GM12878 (cell line): ENCODE results near the gene DDX31. TPM values are rescaled to one million over a fixed set of nuclear protein-coding genes. Genes with fewer than 3 reads are reported as not detected.

ENCODE experiments used
- ATAC-seq: fragments of 200-7000 bp; cut with Tn5 transposase; 3 replicates; pipeline ENCODE4 v1.9.1; 2020; ENCODE audit warnings: mild to moderate bottlenecking, moderate library complexity
- BruUV-seq: library from RNA; stranded (reverse); fragments of 400-500 nt; replicated peaks from 2 replicates; lab custom pipeline; 2021; lab: Mats Ljungman, UMichigan
- CTCF ChIA-PET: fragments of 300-600 bp; sonication (Branson Sonifier 250); formaldehyde crosslinking; extraction: SDS; loops from one replicate; lab custom pipeline; 2021; ENCODE audit warnings: inconsistent platforms; lab: Yijun Ruan, JAX
- POLR2A ChIA-PET: fragments of 350-600 bp; formaldehyde crosslinking; extraction: SDS; loops from one replicate; lab custom pipeline; 2021; ENCODE audit warnings: inconsistent platforms; lab: Charles Lee
- RAD21 ChIA-PET: fragments of 300-600 bp; sonication (Branson Sonifier 250); formaldehyde crosslinking; loops from one replicate; lab custom pipeline; 2023; ENCODE audit warnings: antibody characterized with exemption; ENCODE audit not compliant: unreplicated experiment; lab: Charles Lee
- SMC1A ChIA-PET: fragments of 300-600 bp; sonication (Branson Sonifier 250); formaldehyde crosslinking; loops from one replicate; lab custom pipeline; 2023; ENCODE audit not compliant: unreplicated experiment, uncharacterized antibody; lab: Charles Lee
- DNase-seq: peaks from one replicate; pipeline ENCODE4 v3.0.0-alpha.2; 2011; ENCODE audit warnings: low read depth, low spot score
- FAIRE-seq: peaks from 3 replicates; lab custom pipeline; 2011; peaks lifted over from hg19 to GRCh38; lab: Jason Lieb, UNC
- H2AFZ ChIP-seq: 2 replicates; pipeline ENCODE4 v1.6.0; 2011; ENCODE audit warnings: low read depth, low read length, control low read depth; ENCODE audit not compliant: control insufficient read depth
- H3K27ac ChIP-seq: 2 replicates; pipeline ENCODE4 v1.5.1; 2011; ENCODE audit warnings: control low read depth; ENCODE audit not compliant: control insufficient read depth, insufficient read depth
- H3K27me3 ChIP-seq, 2 experiments: replicated peaks in 1 of 2; 2 replicates each; pipeline versions ENCODE4 v1.6.0 to v1.6.1; 2011; ENCODE audit warnings: low read length in 1 of 2; ENCODE audit not compliant: control insufficient read depth in 2 of 2, insufficient read depth in 2 of 2
- H3K36me3 ChIP-seq, 2 experiments: 2 replicates each; pipeline ENCODE4 v1.5.1; 2011; ENCODE audit warnings: low read length in 1 of 2; ENCODE audit not compliant: control insufficient read depth in 2 of 2, insufficient read depth in 2 of 2
- H3K4me1 ChIP-seq: 2 replicates; pipeline ENCODE4 v1.6.1; 2011; ENCODE audit warnings: mild to moderate bottlenecking, low read length, moderate library complexity, mixed read lengths; ENCODE audit not compliant: control insufficient read depth, insufficient read depth
- H3K4me2 ChIP-seq: 2 replicates; pipeline ENCODE4 v1.6.0; 2011; ENCODE audit warnings: control low read depth; ENCODE audit not compliant: control insufficient read depth, insufficient read depth
- H3K4me3 ChIP-seq: fragments of 200-600 bp; sonication (generic); 2 replicates; pipeline ENCODE4 v1.5.1; 2016
- H3K79me2 ChIP-seq: 2 replicates; pipeline ENCODE4 v1.6.0; 2011; ENCODE audit warnings: low read length; ENCODE audit not compliant: control insufficient read depth, insufficient read depth
- H3K9ac ChIP-seq: 2 replicates; pipeline ENCODE4 v1.8.0; 2011; ENCODE audit warnings: low read length, control low read depth, mixed read lengths; ENCODE audit not compliant: control insufficient read depth, insufficient read depth
- H3K9me3 ChIP-seq: replicated peaks from 3 replicates; pipeline ENCODE4 v1.5.1; 2011; ENCODE audit warnings: mild to moderate bottlenecking, low read length; ENCODE audit not compliant: control insufficient read depth, insufficient read depth
- H4K20me1 ChIP-seq: 2 replicates; pipeline ENCODE4 v1.6.0; 2011; ENCODE audit not compliant: control insufficient read depth, insufficient read depth
- BMI1 ChIP-seq: fragments of 450-650 bp; IDR thresholded peaks from 2 replicates; pipeline ENCODE4 v1.6.1; 2016; ENCODE audit warnings: mild to moderate bottlenecking, moderate library complexity, borderline replicate concordance
- EGR1 ChIP-seq, 2 experiments: IDR thresholded peaks; 1 replicate in 1 of 2; 2 replicates in 1 of 2; pipeline ENCODE4 v1.6.1; 2011 to 2012; ENCODE audit warnings: low read depth in 2 of 2, low read length in 2 of 2, borderline replicate concordance in 1 of 2, mild to moderate bottlenecking in 1 of 2, moderate library complexity in 1 of 2
- GABPA ChIP-seq: IDR thresholded peaks from 2 replicates; pipeline ENCODE4 v1.6.1; 2014; ENCODE audit warnings: antibody characterized with exemption, low read depth, mild to moderate bottlenecking, inconsistent platforms
- IKZF1 ChIP-seq: fragments of 450-650 bp; conservative IDR thresholded peaks from 2 replicates; pipeline ENCODE4 v1.6.1; 2017; ENCODE audit warnings: antibody characterized with exemption, mild to moderate bottlenecking
- IRF4 ChIP-seq: IDR thresholded peaks from 2 replicates; pipeline ENCODE4 v1.6.1; 2011; ENCODE audit warnings: low read depth, low read length
- LARP7 ChIP-seq: fragments of 450-650 bp; IDR thresholded peaks from 2 replicates; pipeline ENCODE4 v1.6.1; 2017; ENCODE audit warnings: mild to moderate bottlenecking
- MTA3 ChIP-seq: IDR thresholded peaks from 2 replicates; pipeline ENCODE4 v1.6.1; 2012; ENCODE audit warnings: low read length, inconsistent platforms, borderline replicate concordance
- NFYA ChIP-seq: IDR thresholded peaks from 2 replicates; pipeline ENCODE4 v1.6.1; 2011; ENCODE audit warnings: low read depth, mild to moderate bottlenecking, low read length, improper control_type of control experiment, borderline replicate concordance
- POLR2A ChIP-seq: IDR thresholded peaks from 2 replicates; pipeline ENCODE4 v1.6.1; 2011; ENCODE audit warnings: low read depth, mild to moderate bottlenecking, low read length
- SMC3 ChIP-seq: IDR thresholded peaks from 2 replicates; pipeline ENCODE4 v1.6.1; 2011; ENCODE audit warnings: low read length, improper control_type of control experiment, borderline replicate concordance
- TAF1 ChIP-seq: IDR thresholded peaks from 2 replicates; pipeline ENCODE4 v1.6.1; 2011; ENCODE audit warnings: mild to moderate bottlenecking, low read depth, low read length, borderline replicate concordance
- TCF3 ChIP-seq: IDR thresholded peaks from 2 replicates; pipeline ENCODE4 v1.6.1; 2012; ENCODE audit warnings: low read depth, mild to moderate bottlenecking, low read length, borderline replicate concordance; ENCODE audit not compliant: insufficient read depth
- WGBS: methylation state at CpG from one replicate; pipeline ENCODE4 v1.1.6; 2016; ENCODE audit warnings: low lambda C conversion rate; ENCODE audit not compliant: insufficient replicate concordance, insufficient coverage; ENCODE audit errors: missing lambda C conversion rate; 5-methylcytosine and 5-hydroxymethylcytosine counted together
- in situ Hi-C: fragments of 300-500 bp; cut with MboI; formaldehyde crosslinking; loops from 9 replicates; pipeline ENCODE4 v1.14.3; 2018; ENCODE audit warnings: mixed read lengths
- intact Hi-C: fragments of 100-400 bp; cut with micrococcal nuclease; formaldehyde crosslinking; loops from one replicate; pipeline ENCODE4 v1.14.2; 2022; ENCODE audit not compliant: unreplicated experiment
- polyA plus RNA-seq, 11 experiments: library from polyadenylated mRNA; depleted of rRNA in 4 of 11; unstranded in 6 of 11; stranded (reverse) in 5 of 11; fragments of >200 nt; fragmentation: Nextera tagmentation in 4 of 11; fragmentation: Illumina TruSeq in 1 of 11; extraction: Ambion mirVana in 4 of 11; extraction: Trizol in 1 of 11; gene quantifications; 1 replicate in 1 of 11; 2 replicates in 10 of 11; pipeline versions ENCODE4 v1.2.1 to v1.2.3, GENCODE V29; 2011 to 2016; ENCODE audit warnings: inconsistent platforms in 2 of 11, missing spikeins in 2 of 11, low read depth in 1 of 11
- total RNA-seq, 4 experiments: library from RNA; depleted of rRNA in 3 of 4; stranded (reverse); fragments of >200 nt in 3 of 4; fragmentation: Illumina TruSeq in 1 of 4; extraction: Trizol in 1 of 4; gene quantifications; 2 replicates each; pipeline versions ENCODE4 v1.2.1 to v1.2.3, GENCODE V29; 2013 to 2021

DDX31 gene
- total and polyA plus RNA-seq, 10 of the 15 experiments (the other 5 are each of a cell fraction or from before 2014, with no cell fraction given), result 12.1 to 30.8 (median 20.8) TPM

DNA sequence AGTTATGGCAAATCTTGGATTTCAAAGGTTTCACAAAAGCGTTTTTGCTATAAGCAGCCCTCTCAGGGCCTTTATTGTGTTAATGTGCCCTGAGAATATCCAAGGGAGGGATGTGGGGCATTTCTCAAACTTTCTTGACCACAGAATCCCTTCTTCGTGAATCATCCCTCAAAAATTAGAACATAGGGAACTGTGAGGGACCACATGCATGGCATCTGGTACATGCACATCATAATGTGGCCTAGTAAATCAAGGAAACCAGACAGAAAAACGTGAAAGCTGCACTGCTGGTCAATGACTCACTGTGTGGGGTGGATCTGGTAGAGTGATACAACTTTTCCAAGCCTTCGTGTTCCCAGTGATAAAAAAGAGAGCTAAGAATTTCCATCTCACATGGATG, 22.4 kb downstream of the DDX31 start:
- no peaks in the 10 kb centered on the region for H3K4me1 ChIP-seq
- SMC1A ChIA-PET, result no interaction called here
- WGBS, result 93% methylated on average over 4 of the region's 4 CpGs
- H3K4me3 ChIP-seq, result no peak overlapping the region
- RAD21 ChIA-PET, result no interaction called here
- no peak for TF ChIP-seq POLR2A
- no peak for TF ChIP-seq TAF1
- TF ChIP-seq SMC3, result no peak
- no peak for TF ChIP-seq IKZF1
- TF ChIP-seq MTA3, result no peak
- no peak for TF ChIP-seq LARP7
- TF ChIP-seq GABPA, result no peak
- TF ChIP-seq BMI1, result no peak
- no peak for TF ChIP-seq IRF4
- TF ChIP-seq TCF3, result no peak
- no peak for TF ChIP-seq NFYA
- TF ChIP-seq EGR1 (IDR thresholded peaks at IDR 0.05; ENCODE audit: borderline replicate concordance in 1 of 2, low read depth in 2 of 2, low read length in 2 of 2), result no peak
- no peak overlapping the region for H3K4me2 ChIP-seq
- ATAC-seq (no peak), FAIRE-seq (no peak), DNase-seq (no peak)
- H3K9me3 ChIP-seq, result no peaks in the 10 kb centered on the region
- intact Hi-C loops, result no loop called here
- no peaks in the 10 kb centered on the region for H3K79me2 ChIP-seq
- no peak overlapping the region for H3K9ac ChIP-seq
- CTCF ChIA-PET, result no interaction called here
- no peaks in the 10 kb centered on the region for H3K27me3 ChIP-seq
- POLR2A ChIA-PET, result no interaction called here
- in situ Hi-C loops, result no loop called here
- BruUV-seq, result no TSS peak
- H3K27ac ChIP-seq, result no peak overlapping the region
- H3K36me3 ChIP-seq, result peaks cover 15 to 46% of the 10 kb centered on the region in 2 experiments
- no peaks in the 10 kb centered on the region for H4K20me1 ChIP-seq
- no peak overlapping the region for H2AFZ ChIP-seq
